HG02798 (cell line): ENCODE results near the gene C2orf92.
A peak's percentile ranks its signal among the peaks of the same experiment; 100 is the strongest.
"Not testable (repeated sequence)": the region's sequence is repeated elsewhere in the genome, so short reads cannot be mapped to it uniquely, and the experiment has no call there.

ENCODE experiments used
- ATAC-seq: cut with Tn5 transposase; IDR thresholded peaks from one replicate; pipeline ENCODE4 v1.9.1; 2021; ENCODE audit warnings: mild to moderate bottlenecking; ENCODE audit not compliant: unreplicated experiment, poor library complexity

The C2orf92 gene

GRCh38 chr2:97688062-97688827 is 18.7 kb downstream of the C2orf92 start:
- ATAC-seq = peak; percentile 79

GRCh38 chr2:97691166-97691565 is 21.7 kb downstream of the C2orf92 start:
- ATAC-seq = no peak

GRCh38 chr2:97693476-97693875 is 24.0 kb downstream of the C2orf92 start:
- no peak for ATAC-seq

- ATAC-seq = no peak
Observed at GRCh38 chr2:97695744-97696143, 26.2 kb downstream of the C2orf92 start.

- ATAC-seq = peak; percentile 83
Observed at GRCh38 chr2:97697252-97698235, 28.0 kb downstream of the C2orf92 start.

GRCh38 chr2:97698530-97698929 is 29.0 kb downstream of the C2orf92 start:
- no peak for ATAC-seq

GRCh38 chr2:97699765-97700444 is 30.4 kb downstream of the C2orf92 start:
- ATAC-seq = peak; percentile 47

GRCh38 chr2:97701186-97701585 is 31.7 kb downstream of the C2orf92 start:
- no peak for ATAC-seq

- ATAC-seq = no peak
Observed at GRCh38 chr2:97701851-97702465, 32.4 kb downstream of the C2orf92 start.

GRCh38 chr2:97702731-97703470 is 33.4 kb downstream of the C2orf92 start:
- ATAC-seq = no peak

GRCh38 chr2:97703741-97704140 is 34.2 kb downstream of the C2orf92 start:
- ATAC-seq = no peak

- ATAC-seq = no peak
Observed at GRCh38 chr2:97704989-97705388, 35.5 kb downstream of the C2orf92 start.

GRCh38 chr2:97706112-97706511 is 36.6 kb downstream of the C2orf92 start:
- no peak for ATAC-seq

GRCh38 chr2:97706708-97707345 is 37.3 kb downstream of the C2orf92 start:
- no peak for ATAC-seq

GRCh38 chr2:97707362-97708047 is 38.0 kb downstream of the C2orf92 start:
- ATAC-seq = no peak

GRCh38 chr2:97708048-97708380 is 38.5 kb downstream of the C2orf92 start:
- ATAC-seq = no peak

GRCh38 chr2:97708608-97709007 is 39.1 kb downstream of the C2orf92 start:
- no peak for ATAC-seq

GRCh38 chr2:97711394-97711711 is 41.8 kb downstream of the C2orf92 start:
- ATAC-seq = no peak

GRCh38 chr2:97712175-97712574 is 42.7 kb downstream of the C2orf92 start:
- not testable (repeated sequence) for ATAC-seq
